Stimulated activated CD4-positive, alpha-beta T cell treated with anti-CD3 and anti-CD28 coated beads, Interleukin-1b, Interleukin-23, amount 100 ng/mL, for 48 hours (primary cell): ENCODE data around the gene IL1B.

Experiments used
- DNase-seq: peaks from one replicate; pipeline ENCODE4 v3.0.0-alpha.2; 2020

The IL1B gene

GRCh38 chr2:112803691-112804521 is 32.7 kb downstream of the IL1B start:
- DNase-seq = no peak

- DNase-seq = no peak
These were observed 35.5 kb downstream of the IL1B start for GRCh38 chr2:112800881-112801583.

GRCh38 chr2:112798979-112799975 is 37.3 kb downstream of the IL1B start:
- no peak for DNase-seq

- DNase-seq = no peak
These were observed 40.1 kb downstream of the IL1B start for GRCh38 chr2:112796486-112796885.

- DNase-seq = no peak
These were observed 40.8 kb downstream of the IL1B start for GRCh38 chr2:112795774-112796173.

GRCh38 chr2:112794841-112795240 is 41.7 kb downstream of the IL1B start:
- no peak for DNase-seq

- DNase-seq = peak; percentile 37
These were observed 42.3 kb downstream of the IL1B start for GRCh38 chr2:112794131-112794733.

- no peak for DNase-seq
These were observed 43.1 kb downstream of the IL1B start for GRCh38 chr2:112793449-112793978.

- no peak for DNase-seq
These were observed 44.2 kb downstream of the IL1B start for GRCh38 chr2:112792419-112792818.

- DNase-seq = no peak
These were observed 44.8 kb downstream of the IL1B start for GRCh38 chr2:112791693-112792230.

GRCh38 chr2:112791019-112791418 is 45.6 kb downstream of the IL1B start:
- DNase-seq = no peak

GRCh38 chr2:112790305-112790704 is 46.3 kb downstream of the IL1B start:
- no peak for DNase-seq

GRCh38 chr2:112789186-112789585 is 47.4 kb downstream of the IL1B start:
- DNase-seq = no peak

GRCh38 chr2:112788653-112789052 is 47.9 kb downstream of the IL1B start:
- DNase-seq = no peak

- DNase-seq = no peak
These were observed 48.7 kb downstream of the IL1B start for GRCh38 chr2:112787729-112788393.

GRCh38 chr2:112787294-112787693 is 49.3 kb downstream of the IL1B start:
- DNase-seq = no peak

- peak; percentile 10 for DNase-seq
These were observed 52.1 kb downstream of the IL1B start, which contains the start of gene IL1A for GRCh38 chr2:112784199-112785189. TSS of gene IL1A (minus strand) at chr2:112784493. CDS start at chr2:112783770, 723 bp downstream.

- no peak for DNase-seq
These were observed 53.3 kb downstream of the IL1B start for GRCh38 chr2:112783187-112783714.

- no peak for DNase-seq
These were observed 54.3 kb downstream of the IL1B start for GRCh38 chr2:112782234-112782799.
